GM19463 (cell line): ENCODE data around the gene DUOXA1.
"Not testable (repeated sequence)": the region's sequence is repeated elsewhere in the genome, so short reads cannot be mapped to it uniquely, and the experiment has no call there.

Experiments used
- ATAC-seq: cut with Tn5 transposase; IDR thresholded peaks from one replicate; pipeline ENCODE4 v1.9.1; 2021; ENCODE audit warnings: mild to moderate bottlenecking, moderate library complexity; ENCODE audit not compliant: unreplicated experiment

Gene DUOXA1

DNA sequence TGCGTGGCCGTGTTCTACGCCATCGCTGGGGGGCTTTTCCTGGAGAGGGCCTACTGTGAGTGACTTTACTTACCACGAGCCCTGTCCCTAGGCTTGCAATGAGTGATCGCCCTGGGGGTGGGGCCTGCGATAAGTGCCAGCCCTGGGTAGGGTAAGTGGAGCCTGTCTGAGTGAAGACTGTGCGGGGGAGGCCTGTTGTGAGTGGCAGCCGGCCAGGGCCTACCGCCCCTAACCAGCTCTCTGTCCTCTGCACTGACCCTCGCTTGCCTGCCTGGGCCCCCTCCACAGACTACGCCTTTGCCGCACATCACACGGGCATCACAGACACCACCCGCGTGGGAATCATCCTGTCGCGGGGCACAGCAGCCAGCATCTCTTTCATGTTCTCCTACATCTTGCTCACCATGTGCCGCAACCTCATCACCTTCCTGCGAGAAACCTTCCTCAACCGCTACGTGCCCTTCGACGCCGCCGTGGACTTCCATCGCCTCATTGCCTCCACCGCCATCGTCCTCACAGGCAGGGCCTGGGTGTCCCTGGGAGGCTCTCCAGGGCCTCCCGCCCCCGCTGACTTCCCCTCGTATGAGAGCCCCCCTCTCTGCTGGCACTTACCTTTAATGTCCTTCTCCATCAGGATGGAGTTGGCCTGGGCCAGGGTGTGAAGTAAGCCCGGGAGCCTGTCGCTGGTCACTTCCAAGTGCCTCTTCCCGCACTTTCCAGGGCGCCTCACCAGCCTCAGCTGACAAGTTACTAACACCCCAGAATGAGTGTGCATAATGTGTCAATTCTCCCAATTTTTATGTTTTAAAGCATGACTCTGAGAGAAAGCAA, 22.5 kb upstream of the DUOXA1 start:
- no peak for ATAC-seq

DNA sequence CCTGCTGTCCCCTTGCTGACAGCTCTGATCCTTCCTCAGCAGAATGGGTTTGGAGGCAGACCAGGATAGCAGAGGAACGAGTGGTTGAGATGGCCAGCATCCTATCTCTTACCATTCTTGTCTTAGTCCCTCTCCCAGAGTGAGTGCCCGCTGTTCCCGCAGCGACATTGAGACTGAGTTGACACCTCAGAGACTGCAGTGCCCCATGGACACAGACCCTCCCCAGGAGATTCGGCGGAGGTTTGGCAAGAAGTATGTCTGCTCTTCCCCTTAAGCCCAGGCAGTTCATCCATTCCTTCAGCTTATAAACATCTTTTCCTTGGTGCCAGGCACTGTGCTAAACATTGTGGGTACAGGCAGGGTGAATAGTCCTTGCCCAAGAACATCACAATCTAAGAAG, 21.3 kb upstream of the DUOXA1 start:
- ATAC-seq: no peak

DNA sequence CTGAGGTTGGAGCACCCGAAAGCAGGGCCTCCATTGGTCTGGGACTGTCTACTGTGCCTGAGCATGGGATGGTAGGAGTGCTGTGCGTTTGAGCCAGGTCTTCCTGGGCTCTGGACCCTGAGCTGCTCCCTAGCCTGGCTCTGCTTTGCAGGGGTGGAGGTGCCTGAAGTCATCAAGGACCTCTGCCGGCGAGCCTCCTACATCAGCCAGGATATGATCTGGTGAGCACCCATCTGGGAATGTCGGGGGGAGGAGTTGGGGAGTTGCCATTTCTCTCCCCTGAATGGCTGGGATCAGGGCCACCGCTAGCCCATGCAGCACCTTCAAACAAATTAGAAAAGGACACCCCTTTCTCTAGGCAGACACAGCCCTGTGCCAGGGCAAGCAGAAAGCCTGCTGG, 20.8 kb upstream of the DUOXA1 start:
- no peak for ATAC-seq

DNA sequence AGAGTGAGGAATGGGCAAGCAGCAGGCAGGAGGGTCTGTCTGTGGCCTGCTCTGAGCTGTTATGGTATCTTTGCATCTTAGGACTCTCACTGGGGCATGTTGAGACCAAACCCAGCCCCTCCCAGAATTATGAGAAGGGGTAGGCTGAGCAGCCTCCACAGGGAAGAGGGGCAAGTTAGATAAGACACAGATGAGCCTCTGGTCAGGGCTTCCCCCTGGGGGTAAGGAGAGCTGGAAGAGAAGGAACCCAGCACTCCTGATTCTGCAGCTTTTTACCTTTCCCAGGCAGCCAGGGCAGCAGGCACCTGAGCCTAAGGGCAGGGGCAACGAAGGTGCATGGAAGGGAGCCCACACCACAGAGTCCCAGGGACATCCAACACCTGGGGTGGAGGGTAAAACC, 19.4 kb upstream of the DUOXA1 start:
- no peak for ATAC-seq

DNA sequence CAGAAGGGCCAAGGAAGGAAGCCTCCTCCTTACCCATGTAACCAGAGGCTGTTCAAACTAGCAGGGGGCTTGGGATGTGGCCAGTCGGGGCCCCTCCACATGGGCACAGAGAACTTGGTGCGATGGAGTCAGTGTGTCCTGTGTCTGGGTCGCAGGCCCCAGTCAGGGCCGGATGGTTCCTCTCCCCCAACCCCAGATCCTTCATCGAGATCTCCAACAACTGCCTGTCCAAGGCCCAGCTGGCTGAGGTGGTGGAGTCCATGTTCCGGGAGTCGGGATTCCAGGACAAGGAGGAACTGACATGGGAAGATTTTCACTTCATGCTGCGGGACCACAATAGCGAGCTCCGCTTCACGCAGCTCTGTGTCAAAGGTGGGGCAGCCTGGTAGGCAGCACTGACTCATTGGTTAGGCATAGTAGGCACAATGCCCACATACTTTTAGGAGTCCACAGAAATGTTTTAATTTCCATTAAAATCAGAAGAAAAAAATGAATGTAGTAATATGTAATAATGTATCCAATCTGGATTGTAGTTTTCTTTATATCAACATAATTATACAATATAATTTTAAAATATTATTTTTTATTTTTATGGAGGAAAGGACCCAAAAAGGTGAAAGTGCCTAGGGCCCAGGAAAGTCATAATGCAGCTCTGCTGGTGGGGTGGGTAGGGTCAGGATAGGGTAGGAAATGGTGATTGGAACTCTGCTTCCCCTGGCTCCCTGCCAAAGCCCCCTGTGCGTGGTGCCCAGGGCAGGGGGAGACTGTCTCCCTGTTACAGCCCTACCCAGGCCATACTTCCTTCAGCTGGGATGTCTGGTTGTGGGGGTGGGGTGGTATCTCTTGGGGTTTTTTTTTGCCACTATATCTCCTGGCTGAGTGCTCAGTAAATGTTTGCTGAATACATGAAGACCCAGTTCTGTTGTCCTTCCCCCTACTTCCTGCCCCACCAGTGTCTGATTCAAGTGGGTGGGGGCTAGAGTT, 18.7 kb upstream of the DUOXA1 start:
- ATAC-seq: no peak

DNA sequence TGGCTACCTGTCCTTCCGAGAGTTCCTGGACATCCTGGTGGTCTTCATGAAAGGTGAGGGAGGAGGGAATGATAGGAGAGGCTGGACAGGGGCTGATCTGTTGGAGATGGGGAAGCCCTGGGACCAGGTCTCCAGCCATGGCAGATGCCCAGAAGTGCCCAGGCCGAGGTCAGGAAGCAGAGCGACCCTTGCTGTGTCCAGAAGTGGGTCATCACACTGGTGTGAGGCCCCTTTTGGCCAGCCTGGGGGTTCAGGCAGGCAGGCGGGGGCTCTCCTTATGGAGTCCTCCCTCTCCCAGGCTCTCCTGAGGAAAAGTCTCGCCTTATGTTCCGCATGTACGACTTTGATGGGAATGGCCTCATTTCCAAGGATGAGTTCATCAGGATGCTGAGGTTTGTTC, 17.9 kb upstream of the DUOXA1 start:
- no peak for ATAC-seq

DNA sequence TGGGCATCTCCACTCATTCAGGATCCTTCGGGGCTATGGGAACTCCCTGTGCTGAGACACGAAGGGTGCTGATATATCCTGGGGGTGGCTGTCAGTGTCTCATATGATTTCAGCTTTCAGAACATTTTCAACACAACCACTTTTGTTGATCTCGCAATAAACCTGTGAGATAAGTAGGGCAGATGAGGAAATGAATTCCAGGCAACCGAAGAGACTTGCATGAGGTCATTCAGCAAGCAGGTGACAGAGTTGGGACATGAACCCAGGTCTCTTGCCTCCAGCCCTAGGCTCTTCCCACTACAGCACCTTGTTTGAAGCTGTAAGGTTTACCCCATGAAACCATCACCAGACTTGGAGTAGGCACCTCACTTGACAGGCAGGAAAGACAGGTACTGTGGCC, 16.7 kb upstream of the DUOXA1 start:
- ATAC-seq: no peak

DNA sequence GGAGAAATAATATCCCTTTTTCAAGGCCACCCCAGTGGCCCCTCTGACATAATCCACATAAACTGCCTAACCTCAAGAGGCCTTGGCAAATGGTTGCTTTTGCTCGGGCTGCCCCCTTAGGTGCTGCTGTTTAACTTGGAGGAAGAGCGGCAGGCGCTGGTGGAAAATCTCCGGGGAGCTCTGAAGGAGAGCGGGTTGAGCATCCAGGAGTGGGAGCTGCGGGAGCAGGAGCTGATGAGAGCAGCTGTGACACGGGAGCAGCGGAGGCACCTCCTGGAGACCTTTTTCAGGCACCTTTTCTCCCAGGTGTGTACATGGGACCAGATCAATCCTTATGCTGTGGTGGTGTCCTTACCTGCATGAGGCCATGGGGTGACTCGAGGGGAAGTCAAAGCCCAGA, 15.1 kb upstream of the DUOXA1 start:
- no peak for ATAC-seq

DNA sequence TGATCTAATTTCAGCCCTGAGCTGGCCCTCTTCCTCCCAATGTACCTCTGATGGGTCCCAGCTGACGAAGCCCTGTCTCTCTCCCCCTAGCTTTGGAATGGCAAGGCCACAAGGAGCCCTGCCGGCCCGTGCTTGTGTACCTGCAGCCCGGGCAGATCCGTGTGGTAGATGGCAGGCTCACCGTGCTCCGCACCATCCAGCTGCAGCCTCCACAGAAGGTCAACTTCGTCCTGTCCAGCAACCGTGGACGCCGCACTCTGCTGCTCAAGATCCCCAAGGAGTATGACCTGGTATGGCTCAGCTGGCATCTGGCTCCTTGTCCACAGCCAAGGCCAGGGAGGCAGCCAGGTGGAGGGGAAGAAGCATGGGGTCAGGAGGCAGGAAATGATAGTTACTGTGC, 14.3 kb upstream of the DUOXA1 start:
- ATAC-seq: no peak

DNA sequence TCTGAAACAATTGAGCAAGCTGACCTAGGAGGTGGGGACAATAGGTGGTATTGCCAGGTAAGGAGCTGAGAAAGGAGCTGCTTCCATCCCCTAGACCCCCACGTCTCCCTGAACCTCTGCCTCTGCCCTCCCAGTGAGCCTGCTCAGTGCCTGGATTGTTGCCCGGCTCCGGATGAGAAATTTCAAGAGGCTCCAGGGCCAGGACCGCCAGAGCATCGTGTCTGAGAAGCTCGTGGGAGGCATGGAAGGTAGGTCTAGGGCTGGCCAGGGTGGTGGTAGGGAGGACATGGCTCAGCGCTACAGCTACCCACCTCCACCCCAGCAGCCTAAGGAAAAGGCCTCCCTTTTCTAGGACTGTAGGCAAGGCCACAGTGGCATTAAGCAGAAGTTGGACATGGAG, 13.4 kb upstream of the DUOXA1 start:
- no peak for ATAC-seq

DNA sequence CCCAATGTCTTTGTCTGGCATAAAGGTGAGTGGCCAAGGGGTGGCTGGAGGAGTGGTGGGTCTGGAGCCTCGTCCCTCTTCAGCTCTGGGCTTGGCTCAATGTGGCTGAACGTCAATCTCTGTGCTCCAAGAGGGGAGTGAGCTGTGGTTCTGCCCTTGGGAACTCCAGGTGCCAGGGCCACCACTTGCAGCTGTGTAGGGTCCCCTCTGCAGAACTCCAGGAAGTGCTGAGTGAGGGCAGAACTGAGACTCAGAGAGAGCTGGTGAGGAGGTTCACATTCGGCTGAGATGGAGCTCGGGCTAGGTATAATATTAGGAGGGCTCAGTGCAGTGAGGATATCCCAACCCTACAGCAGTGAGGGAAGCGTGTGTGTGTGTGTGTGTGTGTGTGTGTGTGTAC, 11.7 kb upstream of the DUOXA1 start:
- ATAC-seq: no peak

DNA sequence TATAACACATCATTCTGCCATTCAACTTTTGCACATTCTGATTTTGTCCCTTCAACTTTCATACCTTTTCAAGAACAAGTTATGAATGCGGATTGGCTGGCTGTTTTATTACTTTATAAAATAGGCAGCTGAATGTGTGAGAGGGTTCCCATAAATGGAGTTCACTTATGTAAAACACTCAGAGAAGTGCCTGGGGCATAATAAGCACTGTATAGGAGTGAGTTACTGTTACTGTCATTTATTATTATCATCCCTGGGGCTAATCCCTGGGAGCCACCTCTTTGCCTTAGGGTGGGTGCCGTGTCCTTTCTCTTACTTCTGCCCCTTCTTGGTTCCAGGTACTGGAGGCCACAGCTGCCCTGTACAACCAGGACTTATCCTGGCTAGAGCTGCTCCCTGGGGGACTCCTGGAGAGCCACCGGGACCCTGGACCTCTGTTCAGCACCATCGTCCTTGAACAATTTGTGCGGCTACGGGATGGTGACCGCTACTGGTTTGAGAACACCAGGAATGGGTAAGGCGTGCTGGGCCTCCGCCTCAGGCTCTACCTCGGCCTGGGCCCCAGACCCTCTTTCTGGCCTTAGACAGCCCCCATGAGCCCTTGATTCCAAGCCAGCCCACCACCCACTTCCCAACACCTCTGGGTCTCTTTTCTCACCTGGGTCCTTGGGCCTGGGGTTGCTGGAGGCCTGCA, 11.0 kb upstream of the DUOXA1 start:
- ATAC-seq: no peak

DNA sequence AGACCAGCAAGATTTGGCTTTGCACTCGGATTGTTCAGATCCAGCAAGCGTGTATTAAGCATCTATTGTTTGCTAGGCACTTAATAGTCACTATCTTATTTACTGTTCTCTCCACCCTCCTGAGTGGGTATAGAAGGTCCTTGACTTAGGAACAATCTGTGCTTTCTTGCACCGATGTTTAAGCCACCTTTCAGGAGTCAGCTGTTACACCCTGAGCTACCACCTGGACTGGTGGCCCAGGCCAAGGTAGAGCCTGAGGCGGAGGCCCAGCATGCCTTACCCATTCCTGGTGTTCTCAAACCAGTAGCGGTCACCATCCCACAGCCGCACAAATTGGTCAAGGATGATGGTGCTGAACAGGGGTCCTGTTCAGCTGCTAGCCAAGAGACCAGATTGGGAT, 10.1 kb upstream of the DUOXA1 start:
- ATAC-seq: no peak

DNA sequence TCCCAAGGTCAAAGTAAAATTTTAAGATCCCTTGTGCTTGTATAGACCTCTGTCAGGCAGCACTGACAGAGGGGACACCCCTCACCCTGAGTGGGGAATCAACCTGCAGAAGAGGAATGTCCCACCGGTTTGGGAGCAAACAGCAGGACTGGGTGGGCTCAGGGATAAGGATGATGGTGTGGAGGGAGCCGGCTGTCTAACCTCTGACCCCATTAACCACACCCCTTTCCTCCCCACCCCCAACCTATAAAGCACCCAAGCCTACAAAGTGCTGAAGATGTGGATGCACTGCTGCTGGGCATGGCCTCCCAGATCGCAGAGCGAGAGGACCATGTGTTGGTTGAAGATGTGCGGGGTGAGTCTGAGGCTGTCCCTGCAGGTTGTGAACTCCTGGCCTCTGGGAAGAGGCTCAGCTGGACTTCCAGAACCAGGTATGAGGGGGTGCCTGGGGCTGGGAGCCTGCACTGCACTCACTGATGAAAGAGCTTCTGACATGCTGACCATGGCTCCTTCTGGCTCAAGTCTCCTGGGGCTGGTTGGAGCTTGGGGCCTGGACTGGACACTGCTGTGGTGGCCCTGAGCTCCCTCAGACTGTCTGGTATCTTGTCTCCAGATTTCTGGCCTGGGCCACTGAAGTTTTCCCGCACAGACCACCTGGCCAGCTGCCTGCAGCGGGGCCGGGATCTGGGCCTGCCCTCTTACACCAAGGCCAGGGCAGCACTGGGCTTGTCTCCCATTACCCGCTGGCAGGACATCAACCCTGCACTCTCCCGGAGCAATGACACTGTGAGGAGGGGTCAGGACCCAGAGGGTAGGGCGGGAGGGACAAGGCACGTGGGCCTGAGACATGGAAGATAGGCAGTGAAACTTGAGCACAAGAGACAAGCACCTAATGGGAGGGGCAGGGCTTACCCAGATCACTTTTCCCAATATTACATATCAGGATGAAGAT, 9.4 kb upstream of the DUOXA1 start:
- ATAC-seq: no peak

DNA sequence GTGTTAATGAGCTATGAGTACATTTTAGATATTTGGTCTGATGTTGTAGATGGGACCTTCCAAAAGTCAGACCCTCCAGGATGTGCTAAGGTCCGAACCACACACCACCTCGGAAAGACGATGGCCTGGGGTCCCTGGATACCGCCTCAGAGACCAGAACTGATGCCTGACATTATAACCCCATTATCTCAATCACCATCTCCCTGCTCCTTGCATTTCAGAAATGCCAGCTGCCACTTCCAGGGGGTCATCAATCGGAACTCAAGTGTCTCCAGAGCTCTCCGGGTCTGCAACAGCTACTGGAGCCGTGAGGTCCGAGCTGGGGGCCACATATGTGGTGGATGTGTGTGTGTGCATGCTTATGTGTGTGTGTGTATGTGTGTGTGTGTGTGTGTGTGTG, 8.0 kb upstream of the DUOXA1 start:
- no peak for ATAC-seq

DNA sequence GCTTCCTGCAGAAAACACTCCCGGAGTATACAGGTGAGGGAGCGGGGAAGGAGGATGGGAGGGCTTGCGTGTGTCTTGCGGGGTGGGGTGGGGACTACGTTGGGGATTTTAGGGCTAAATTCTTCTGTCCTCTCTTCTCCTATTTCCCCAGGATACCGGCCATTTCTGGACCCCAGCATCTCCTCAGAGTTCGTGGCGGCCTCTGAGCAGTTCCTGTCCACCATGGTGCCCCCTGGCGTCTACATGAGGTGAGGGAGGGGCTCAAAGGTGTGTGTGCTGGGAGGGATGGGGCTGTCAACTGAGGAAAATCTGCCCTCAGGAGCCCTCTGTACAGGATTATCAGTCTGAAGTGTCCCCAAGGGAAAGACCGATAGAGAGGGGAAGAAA, 6.7 kb upstream of the DUOXA1 start:
- ATAC-seq: no peak

DNA sequence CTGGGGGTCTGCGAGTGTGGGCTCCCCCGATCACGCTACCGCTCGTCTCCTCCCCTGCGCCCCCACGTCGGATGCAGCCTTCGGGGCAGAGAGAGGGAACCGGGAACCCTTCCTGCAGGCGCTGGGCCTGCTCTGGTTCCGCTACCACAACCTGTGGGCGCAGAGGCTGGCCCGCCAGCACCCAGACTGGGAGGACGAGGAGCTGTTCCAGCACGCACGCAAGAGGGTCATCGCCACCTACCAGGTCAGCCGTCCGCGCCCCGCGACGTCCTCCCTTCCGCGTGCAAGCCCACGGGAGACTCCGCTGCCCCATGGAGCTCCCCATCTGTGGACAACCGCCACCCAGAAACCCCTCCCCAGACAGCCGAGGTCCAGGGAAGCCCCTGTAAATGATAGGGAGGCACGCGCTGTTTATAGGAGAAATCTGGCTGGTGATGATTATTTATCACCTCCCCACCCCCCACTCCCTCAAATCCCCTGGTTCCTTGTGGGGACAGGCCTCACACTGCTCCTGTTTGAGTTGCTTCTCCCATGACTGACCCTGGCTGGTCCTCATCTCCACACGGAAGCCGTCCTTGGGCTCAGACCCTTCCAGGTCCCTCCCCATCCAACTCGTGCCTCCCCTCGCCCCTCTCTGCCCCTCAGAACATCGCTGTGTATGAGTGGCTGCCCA, 6.2 kb upstream of the DUOXA1 start:
- ATAC-seq: not testable (repeated sequence)

DNA sequence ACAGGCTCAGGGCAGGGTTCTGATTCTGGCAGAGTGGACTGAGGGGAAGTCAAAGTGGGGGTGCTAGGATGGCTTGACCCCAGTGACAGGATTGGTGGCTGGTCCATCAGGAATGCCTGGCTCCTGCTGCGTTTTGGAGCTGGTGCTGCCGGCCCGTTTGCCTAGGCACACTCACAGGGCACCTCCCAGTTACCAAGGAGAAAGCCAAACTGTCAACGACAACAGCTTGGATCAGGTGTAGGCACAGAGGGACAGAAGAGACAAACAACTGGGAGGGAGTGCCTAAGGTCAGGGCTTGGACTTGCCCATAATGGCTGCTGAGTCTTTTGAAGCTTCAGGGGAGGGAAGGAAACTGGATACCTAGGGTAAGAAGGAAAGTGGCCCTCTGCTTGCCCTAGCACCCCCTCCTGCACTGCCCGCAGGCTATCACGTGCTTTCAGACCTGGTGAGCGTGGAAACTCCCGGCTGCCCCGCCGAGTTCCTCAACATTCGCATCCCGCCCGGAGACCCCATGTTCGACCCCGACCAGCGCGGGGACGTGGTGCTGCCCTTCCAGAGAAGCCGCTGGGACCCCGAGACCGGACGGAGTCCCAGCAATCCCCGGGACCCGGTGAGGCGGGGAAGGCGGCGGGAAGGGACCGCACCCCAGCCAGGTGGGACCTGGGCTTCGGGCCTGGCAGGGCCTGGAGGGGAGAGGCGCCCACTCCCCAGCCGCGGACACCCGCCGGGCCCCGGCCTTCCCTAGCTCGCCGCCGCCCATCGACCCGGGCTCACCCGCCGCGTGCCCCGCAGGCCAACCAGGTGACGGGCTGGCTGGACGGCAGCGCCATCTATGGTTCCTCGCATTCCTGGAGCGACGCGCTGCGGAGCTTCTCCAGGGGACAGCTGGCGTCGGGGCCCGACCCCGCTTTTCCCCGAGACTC, 5.3 kb upstream of the DUOXA1 start:
- no peak for ATAC-seq

DNA sequence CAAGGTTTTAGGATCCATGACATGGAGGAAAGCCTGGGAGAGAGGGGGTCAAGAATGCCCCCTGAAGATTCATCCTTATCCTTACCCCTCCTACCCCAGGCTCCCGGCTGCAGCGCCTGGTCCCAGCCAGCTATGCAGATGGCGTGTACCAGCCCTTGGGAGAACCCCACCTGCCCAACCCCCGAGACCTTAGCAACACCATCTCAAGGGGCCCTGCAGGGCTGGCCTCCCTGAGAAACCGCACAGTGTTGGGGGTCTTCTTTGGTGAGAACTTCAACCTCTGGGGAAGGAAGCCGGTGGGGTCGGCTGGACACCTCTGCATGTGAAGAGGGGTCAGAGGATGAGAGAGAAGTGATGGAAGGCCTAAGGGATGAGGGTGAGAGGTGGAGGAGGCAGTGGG, 4.4 kb upstream of the DUOXA1 start:
- ATAC-seq: no peak
